Fibroblast of lung (primary cell): ENCODE measurements around the gene XPO6. TPM values are rescaled to one million over a fixed set of nuclear protein-coding genes. Genes with fewer than 3 reads are reported as not detected.

ENCODE experiments used
- DNase-seq, 2 donors: peaks; one replicate each; pipeline versions ENCODE4 v3.0.0 to v3.0.0-alpha.2; 2010; ENCODE audit warnings: low read depth in 2 of 2
- H2AFZ ChIP-seq: 2 replicates; pipeline ENCODE4 v1.5.1; 2012; ENCODE audit warnings: low read length, control low read depth, inconsistent platforms
- H3K27ac ChIP-seq: 2 replicates; pipeline ENCODE4 v1.5.1; 2011; ENCODE audit warnings: low read length, control low read depth; ENCODE audit not compliant: insufficient read depth
- H3K27me3 ChIP-seq: 2 replicates; pipeline ENCODE4 v1.5.1; 2011; ENCODE audit warnings: mild to moderate bottlenecking, low read length; ENCODE audit not compliant: control insufficient read depth, insufficient read depth
- H3K36me3 ChIP-seq: 2 replicates; pipeline ENCODE4 v1.5.1; 2011; ENCODE audit warnings: low read length; ENCODE audit not compliant: control insufficient read depth, insufficient read depth
- H3K4me1 ChIP-seq: 2 replicates; pipeline ENCODE4 v1.5.1; 2011; ENCODE audit warnings: low read length; ENCODE audit not compliant: control insufficient read depth, insufficient read depth; ENCODE audit errors: extremely low read depth
- H3K4me2 ChIP-seq: 2 replicates; pipeline ENCODE4 v1.5.1; 2011; ENCODE audit warnings: low read length, control low read depth; ENCODE audit not compliant: insufficient read depth; ENCODE audit errors: extremely low read depth
- H3K4me3 ChIP-seq, 4 experiments: fragments of 200-600 bp in 1 of 4; sonication (generic) in 1 of 4; replicated peaks in 1 of 4; 2 replicates each; pipeline ENCODE4 v1.5.1; 2011 to 2016; ENCODE audit warnings: low read length in 4 of 4, low read depth in 3 of 4, mild to moderate bottlenecking in 3 of 4, control low read depth in 2 of 4, inconsistent platforms in 1 of 4, mixed read lengths in 1 of 4; ENCODE audit not compliant: insufficient read depth in 1 of 4; ENCODE audit errors: control extremely low read depth in 1 of 4
- H3K79me2 ChIP-seq: 2 replicates; pipeline ENCODE4 v1.5.1; 2012; ENCODE audit warnings: mild to moderate bottlenecking, low read length, inconsistent platforms; ENCODE audit not compliant: control insufficient read depth, insufficient read depth
- H3K9ac ChIP-seq: 2 replicates; pipeline ENCODE4 v1.5.1; 2011; ENCODE audit warnings: mild to moderate bottlenecking, low read length, control low read depth; ENCODE audit not compliant: insufficient read depth
- H3K9me3 ChIP-seq: 2 replicates; pipeline ENCODE4 v1.5.1; 2012; ENCODE audit warnings: low read depth, low read length; ENCODE audit not compliant: control insufficient read depth, insufficient read depth
- H4K20me1 ChIP-seq: 2 replicates; pipeline ENCODE4 v1.5.1; 2011; ENCODE audit warnings: low read length; ENCODE audit not compliant: control insufficient read depth, insufficient read depth; ENCODE audit errors: extremely low read depth
- EZH2 ChIP-seq: IDR thresholded peaks from 2 replicates; pipeline ENCODE4 v1.5.1; 2012; ENCODE audit warnings: low read length, control low read depth, mild to moderate bottlenecking; ENCODE audit errors: missing control alignments
- polyA plus RNA-seq, 2 donors: library from polyadenylated mRNA; depleted of rRNA in 1 of 2; stranded (reverse) in 1 of 2; unstranded in 1 of 2; fragments of >200 nt; gene quantifications; 2 replicates each; pipeline ENCODE4 v1.2.1, GENCODE V29; 2011 to 2012; ENCODE audit warnings: missing spikeins in 1 of 2
- total RNA-seq: library from RNA; depleted of rRNA; stranded (reverse); fragments of >200 nt; gene quantifications from 2 replicates; pipeline ENCODE4 v1.2.1, GENCODE V29; 2014
- TF ChIP-seq, protein P1 (sequence below), 2 donors: IDR thresholded peaks in 1 of 2; conservative IDR thresholded peaks in 1 of 2; 1 replicate in 1 of 2; 2 replicates in 1 of 2; pipeline ENCODE4 v1.5.1; 2011 to 2012; ENCODE audit warnings: low read length in 2 of 2, control low read depth in 1 of 2, inconsistent platforms in 1 of 2, low read depth in 1 of 2, mild to moderate bottlenecking in 1 of 2

XPO6 gene
- total and polyA plus RNA-seq, 2 donors (not counting 1 experiment from before 2014, with no cell fraction given) = 134 to 185 TPM

DNA sequence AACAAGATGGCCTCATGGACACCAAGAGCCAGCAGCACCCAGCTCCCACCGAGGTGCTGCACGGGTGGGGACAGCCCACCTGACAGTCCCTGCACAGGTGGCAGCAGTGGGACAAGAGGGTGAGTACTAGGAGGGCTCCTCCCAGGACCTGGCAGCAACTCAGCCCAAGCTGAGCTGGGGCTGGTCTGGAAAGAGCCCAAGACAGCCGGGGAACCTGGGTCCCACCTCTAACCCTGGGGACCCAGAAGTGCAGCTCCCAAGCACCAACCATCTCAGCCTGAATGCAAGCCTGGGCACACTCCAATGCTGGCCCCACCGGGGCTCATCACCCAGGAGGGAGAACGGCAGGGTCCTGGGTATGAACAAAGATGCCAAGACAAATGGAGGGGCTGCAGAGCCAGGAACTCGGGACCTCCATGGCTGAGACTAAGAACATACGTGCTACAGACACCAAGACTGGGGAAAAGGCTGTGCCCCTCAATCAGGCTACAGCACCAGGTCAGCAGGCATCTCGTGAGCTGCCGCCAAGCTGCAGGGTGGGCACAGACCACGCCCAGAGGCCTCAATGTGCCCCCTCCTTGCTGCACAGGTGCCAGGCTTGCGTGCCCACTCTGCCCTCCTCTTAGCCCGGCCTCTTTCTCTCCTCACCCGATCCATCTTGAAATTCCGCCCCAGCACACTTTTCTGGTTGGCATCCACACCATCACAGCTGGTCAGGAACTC, 110.8 kb downstream of the XPO6 start:
- TF ChIP-seq, protein P1, sequence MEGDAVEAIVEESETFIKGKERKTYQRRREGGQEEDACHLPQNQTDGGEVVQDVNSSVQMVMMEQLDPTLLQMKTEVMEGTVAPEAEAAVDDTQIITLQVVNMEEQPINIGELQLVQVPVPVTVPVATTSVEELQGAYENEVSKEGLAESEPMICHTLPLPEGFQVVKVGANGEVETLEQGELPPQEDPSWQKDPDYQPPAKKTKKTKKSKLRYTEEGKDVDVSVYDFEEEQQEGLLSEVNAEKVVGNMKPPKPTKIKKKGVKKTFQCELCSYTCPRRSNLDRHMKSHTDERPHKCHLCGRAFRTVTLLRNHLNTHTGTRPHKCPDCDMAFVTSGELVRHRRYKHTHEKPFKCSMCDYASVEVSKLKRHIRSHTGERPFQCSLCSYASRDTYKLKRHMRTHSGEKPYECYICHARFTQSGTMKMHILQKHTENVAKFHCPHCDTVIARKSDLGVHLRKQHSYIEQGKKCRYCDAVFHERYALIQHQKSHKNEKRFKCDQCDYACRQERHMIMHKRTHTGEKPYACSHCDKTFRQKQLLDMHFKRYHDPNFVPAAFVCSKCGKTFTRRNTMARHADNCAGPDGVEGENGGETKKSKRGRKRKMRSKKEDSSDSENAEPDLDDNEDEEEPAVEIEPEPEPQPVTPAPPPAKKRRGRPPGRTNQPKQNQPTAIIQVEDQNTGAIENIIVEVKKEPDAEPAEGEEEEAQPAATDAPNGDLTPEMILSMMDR (conservative IDR thresholded peaks at IDR 0.05 in 1 of 2, IDR thresholded peaks at IDR 0.05 in 1 of 2; ENCODE audit: low read depth in 1 of 2, low read length in 2 of 2) = no peak
- TF ChIP-seq EZH2 = no peak
- no peaks in the 10 kb centered on the region for H3K27me3 ChIP-seq
- peaks cover 43% of the 10 kb centered on the region for H3K36me3 ChIP-seq
- no peak overlapping the region for H3K9ac ChIP-seq
- no peak overlapping the region for H3K27ac ChIP-seq
- H3K4me2 ChIP-seq = no peak overlapping the region
- no peaks in the 10 kb centered on the region for H3K4me1 ChIP-seq
- H2AFZ ChIP-seq = no peak overlapping the region
- no peak for DNase-seq
- H3K4me3 ChIP-seq = no peak overlapping the region
- H3K79me2 ChIP-seq = no peaks in the 10 kb centered on the region
- H4K20me1 ChIP-seq = no peaks in the 10 kb centered on the region
- H3K9me3 ChIP-seq = no peaks in the 10 kb centered on the region

DNA sequence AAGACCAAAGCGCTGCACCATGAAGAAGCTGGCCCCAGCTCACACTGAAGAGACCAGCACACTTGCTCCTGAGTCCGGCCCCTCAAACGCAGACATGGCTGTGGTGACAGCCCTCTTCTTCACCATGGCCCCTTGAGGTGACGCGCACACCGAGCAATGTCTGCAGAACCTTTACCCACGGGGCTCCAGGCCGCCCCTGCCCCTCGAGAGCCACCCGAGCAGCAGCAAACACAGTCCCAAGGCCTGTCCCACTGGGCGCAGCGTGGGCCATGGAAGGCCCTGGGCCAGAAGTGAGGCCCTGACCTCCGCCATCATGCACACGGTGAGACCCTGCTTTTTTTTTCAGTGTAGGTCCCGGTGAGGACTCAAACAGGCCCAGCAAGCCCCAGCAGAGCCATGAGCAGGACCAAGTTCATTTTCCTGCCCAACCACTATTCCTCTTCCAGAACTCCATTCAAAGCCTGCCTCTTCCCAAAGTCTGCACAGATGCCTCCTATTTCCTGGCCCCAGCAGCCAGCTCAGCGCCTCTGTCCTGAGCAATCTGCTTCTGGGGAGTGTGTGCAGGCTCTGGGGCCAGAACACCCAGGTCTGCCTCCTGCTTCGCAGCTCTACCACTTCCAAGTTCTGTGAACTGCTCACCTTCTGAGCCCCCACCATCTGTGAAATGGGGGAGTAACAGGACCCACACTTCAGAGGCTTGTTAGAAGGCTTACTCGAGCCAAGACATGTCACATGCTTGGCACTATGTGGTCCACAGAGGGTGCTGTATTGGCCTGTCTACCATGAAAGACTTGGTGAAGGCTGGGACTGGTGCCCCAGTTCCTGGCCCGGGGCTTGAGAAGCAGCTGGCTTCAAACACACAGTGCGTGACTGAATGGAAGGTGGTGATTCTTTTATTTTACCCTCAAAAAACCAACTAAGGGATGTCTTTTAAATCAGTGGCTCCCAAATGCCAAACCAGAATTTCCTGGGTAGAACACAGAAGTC, 112.5 kb downstream of the XPO6 start:
- no peak overlapping the region for H3K4me2 ChIP-seq
- no peaks in the 10 kb centered on the region for H3K4me1 ChIP-seq
- DNase-seq = no peak
- no peaks in the 10 kb centered on the region for H3K79me2 ChIP-seq
- no peak overlapping the region for H3K4me3 ChIP-seq
- H2AFZ ChIP-seq = no peak overlapping the region
- H4K20me1 ChIP-seq = no peaks in the 10 kb centered on the region
- H3K36me3 ChIP-seq = peaks cover 32% of the 10 kb centered on the region
- H3K27ac ChIP-seq = no peak overlapping the region
- no peak overlapping the region for H3K9ac ChIP-seq
- H3K9me3 ChIP-seq = no peaks in the 10 kb centered on the region
- TF ChIP-seq, protein P1 (conservative IDR thresholded peaks at IDR 0.05 in 1 of 2, IDR thresholded peaks at IDR 0.05 in 1 of 2; ENCODE audit: low read depth in 1 of 2, low read length in 2 of 2) = no peak
- no peak for TF ChIP-seq EZH2
- H3K27me3 ChIP-seq = no peaks in the 10 kb centered on the region
